SU-DHL-6 (cell line): ENCODE measurements around the gene PPFIA2.

Source experiments
- H2AFZ ChIP-seq: fragments of 200-600 bp; sonication (generic); 2 replicates; pipeline ENCODE4 v1.6.1; 2014; ENCODE audit warnings: low read depth, mild to moderate bottlenecking, moderate library complexity, mixed read lengths, antibody characterized with exemption, low read length; ENCODE audit not compliant: severe bottlenecking
- H3F3A ChIP-seq: fragments of 200-600 bp; shearing (Covaris generic); 2 replicates; pipeline ENCODE4 v1.6.0; 2016; ENCODE audit warnings: antibody characterized with exemption, mild to moderate bottlenecking; ENCODE audit not compliant: insufficient read depth
- H3K27ac ChIP-seq: fragments of 200-600 bp; sonication (generic); 2 replicates; pipeline ENCODE4 v1.5.1; 2016; ENCODE audit warnings: low read depth, mild to moderate bottlenecking, low read length, moderate library complexity, mixed read lengths
- H3K27me3 ChIP-seq: fragments of 200-600 bp; sonication (generic), shearing (Covaris generic); 2 replicates; pipeline ENCODE4 v1.6.0; 2014; ENCODE audit warnings: mild to moderate bottlenecking, low read length
- H3K36me3 ChIP-seq: fragments of 200-600 bp; sonication (generic); 2 replicates; pipeline ENCODE4 v1.6.1; 2014; ENCODE audit warnings: mild to moderate bottlenecking, low read length, mixed read lengths
- H3K4me2 ChIP-seq: fragments of 300-600, 200-600 bp; shearing (Covaris generic), sonication (generic); 2 replicates; pipeline ENCODE4 v1.6.0; 2014; ENCODE audit warnings: low read length, low read depth, mild to moderate bottlenecking; ENCODE audit not compliant: poor library complexity, severe bottlenecking
- H3K4me3 ChIP-seq: fragments of 200-600 bp; sonication (generic); 2 replicates; pipeline ENCODE4 v1.5.1; 2014; ENCODE audit warnings: antibody characterized with exemption, low read length, mild to moderate bottlenecking, mixed read lengths; ENCODE audit not compliant: insufficient read depth, poor library complexity, severe bottlenecking
- H3K79me2 ChIP-seq: fragments of 200-600 bp; sonication (generic); 2 replicates; pipeline ENCODE4 v1.6.1; 2014; ENCODE audit warnings: mild to moderate bottlenecking, low read length, moderate library complexity; ENCODE audit not compliant: insufficient read depth
- H3K9ac ChIP-seq: fragments of 200-600 bp; sonication (generic); 2 replicates; pipeline ENCODE4 v1.7.0; 2014; ENCODE audit warnings: mild to moderate bottlenecking, low read length
- H3K9me2 ChIP-seq: fragments of 200-600 bp; sonication (generic); replicated peaks from 2 replicates; pipeline ENCODE4 v1.6.1; 2014; ENCODE audit warnings: low read length; ENCODE audit not compliant: insufficient read depth
- H3K9me3 ChIP-seq: fragments of 200-600 bp; sonication (generic); 2 replicates; pipeline ENCODE4 v1.6.1; 2014; ENCODE audit warnings: low read length, mixed read lengths; ENCODE audit not compliant: insufficient read depth
- H4K20me1 ChIP-seq: fragments of 200-600 bp; sonication (generic); 2 replicates; pipeline ENCODE4 v1.6.1; 2014; ENCODE audit warnings: low read depth, mild to moderate bottlenecking, antibody characterized with exemption, low read length, moderate library complexity, mixed read lengths
- EZH2phosphoT487 ChIP-seq: fragments of 200-600 bp; sonication (generic), shearing (Covaris generic); conservative IDR thresholded peaks from 2 replicates; pipeline ENCODE4 v1.6.1; 2018; ENCODE audit warnings: mild to moderate bottlenecking, antibody characterized with exemption, low read length, moderate library complexity, mixed read lengths
- TF ChIP-seq, protein P1 (sequence below): fragments of 200-600 bp; sonication (generic); IDR thresholded peaks from one replicate; pipeline ENCODE4 v1.5.1; 2017; ENCODE audit warnings: antibody characterized with exemption, mild to moderate bottlenecking, low read length, moderate library complexity; ENCODE audit not compliant: insufficient read depth, poor library complexity, severe bottlenecking

Gene PPFIA2

DNA sequence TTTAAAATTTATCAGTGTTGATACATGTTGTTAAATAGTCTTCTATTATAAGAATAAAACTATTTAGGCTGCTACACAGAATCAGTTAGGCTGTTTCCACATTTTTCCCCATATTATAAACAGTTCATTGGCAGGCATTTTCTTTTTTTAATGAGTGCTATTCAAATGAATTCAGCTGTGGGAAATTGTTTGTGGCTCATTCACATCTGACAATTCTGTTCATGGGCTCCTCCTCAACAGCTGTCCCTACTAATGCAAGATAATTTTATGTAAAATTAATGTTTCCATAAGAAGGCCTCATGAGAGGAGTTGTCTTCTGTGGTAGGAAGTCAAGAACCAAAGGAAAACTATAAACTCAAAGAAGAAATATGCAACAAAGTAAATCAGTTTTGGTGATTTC lies 218.0 kb downstream of the PPFIA2 start:
- H3K27ac ChIP-seq, result no peak overlapping the region
- H3F3A ChIP-seq, result no peaks in the 10 kb centered on the region
- H3K4me3 ChIP-seq, result no peak overlapping the region
- H2AFZ ChIP-seq, result no peak overlapping the region
- H3K9ac ChIP-seq, result no peak overlapping the region
- TF ChIP-seq EZH2phosphoT487, result no peak
- TF ChIP-seq, protein P1, sequence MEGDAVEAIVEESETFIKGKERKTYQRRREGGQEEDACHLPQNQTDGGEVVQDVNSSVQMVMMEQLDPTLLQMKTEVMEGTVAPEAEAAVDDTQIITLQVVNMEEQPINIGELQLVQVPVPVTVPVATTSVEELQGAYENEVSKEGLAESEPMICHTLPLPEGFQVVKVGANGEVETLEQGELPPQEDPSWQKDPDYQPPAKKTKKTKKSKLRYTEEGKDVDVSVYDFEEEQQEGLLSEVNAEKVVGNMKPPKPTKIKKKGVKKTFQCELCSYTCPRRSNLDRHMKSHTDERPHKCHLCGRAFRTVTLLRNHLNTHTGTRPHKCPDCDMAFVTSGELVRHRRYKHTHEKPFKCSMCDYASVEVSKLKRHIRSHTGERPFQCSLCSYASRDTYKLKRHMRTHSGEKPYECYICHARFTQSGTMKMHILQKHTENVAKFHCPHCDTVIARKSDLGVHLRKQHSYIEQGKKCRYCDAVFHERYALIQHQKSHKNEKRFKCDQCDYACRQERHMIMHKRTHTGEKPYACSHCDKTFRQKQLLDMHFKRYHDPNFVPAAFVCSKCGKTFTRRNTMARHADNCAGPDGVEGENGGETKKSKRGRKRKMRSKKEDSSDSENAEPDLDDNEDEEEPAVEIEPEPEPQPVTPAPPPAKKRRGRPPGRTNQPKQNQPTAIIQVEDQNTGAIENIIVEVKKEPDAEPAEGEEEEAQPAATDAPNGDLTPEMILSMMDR, result no peak
- H3K36me3 ChIP-seq, result no peaks in the 10 kb centered on the region
- H4K20me1 ChIP-seq, result no peaks in the 10 kb centered on the region
- H3K27me3 ChIP-seq, result no peaks in the 10 kb centered on the region
- no peaks in the 10 kb centered on the region for H3K79me2 ChIP-seq
- no peak overlapping the region for H3K4me2 ChIP-seq
- no peaks in the 10 kb centered on the region for H3K9me2 ChIP-seq
- H3K9me3 ChIP-seq, result no peaks in the 10 kb centered on the region

DNA sequence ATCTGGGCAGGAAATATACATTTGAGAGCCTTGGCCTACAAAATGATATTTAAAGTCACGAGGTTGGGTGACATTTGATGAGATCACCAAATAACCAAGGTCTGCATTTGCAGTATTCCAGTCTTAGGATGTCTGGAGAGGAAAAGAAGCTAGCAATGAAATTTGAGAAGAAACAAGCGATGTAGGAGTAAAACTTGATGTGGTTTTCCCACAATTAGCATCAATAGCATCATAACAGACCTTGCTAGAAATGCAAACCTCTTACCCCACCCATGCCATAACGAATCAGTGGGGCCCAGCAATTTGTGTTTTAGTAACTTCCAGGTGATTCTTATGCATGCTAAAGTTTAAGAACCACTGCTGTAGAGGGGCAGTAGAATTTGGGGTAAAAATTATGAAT lies 219.9 kb downstream of the PPFIA2 start:
- H3K9me3 ChIP-seq, result no peaks in the 10 kb centered on the region
- no peak overlapping the region for H3K4me3 ChIP-seq
- H2AFZ ChIP-seq, result no peak overlapping the region
- H3K27ac ChIP-seq, result no peak overlapping the region
- H4K20me1 ChIP-seq, result no peaks in the 10 kb centered on the region
- no peaks in the 10 kb centered on the region for H3K27me3 ChIP-seq
- no peaks in the 10 kb centered on the region for H3K36me3 ChIP-seq
- H3K79me2 ChIP-seq, result no peaks in the 10 kb centered on the region
- TF ChIP-seq, protein P1, result no peak
- no peak for TF ChIP-seq EZH2phosphoT487
- H3K4me2 ChIP-seq, result no peak overlapping the region
- H3K9me2 ChIP-seq, result no peaks in the 10 kb centered on the region
- no peak overlapping the region for H3K9ac ChIP-seq
- H3F3A ChIP-seq, result no peaks in the 10 kb centered on the region

DNA sequence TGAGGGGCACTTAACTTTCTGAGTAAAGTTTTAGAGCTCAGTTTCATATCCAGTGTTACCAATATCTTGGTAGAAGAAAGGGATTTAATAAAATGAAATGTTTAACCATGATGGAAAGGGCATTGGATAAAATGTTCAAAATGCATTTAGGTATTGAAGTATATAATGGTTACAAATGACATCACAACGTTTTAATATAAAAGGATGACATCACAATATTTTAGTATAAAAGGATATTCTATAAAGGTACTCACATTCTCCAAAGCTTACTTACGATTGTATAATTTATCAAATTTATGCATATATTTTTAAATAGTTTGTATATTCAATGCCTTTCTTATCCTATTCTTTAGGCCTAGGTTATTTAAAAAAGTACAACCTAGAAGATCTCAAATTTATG lies 226.1 kb downstream of the PPFIA2 start:
- Histone ChIP-seq H3K9me3 (no peaks in the 10 kb centered on the region), H3K9ac (no peak overlapping the region), H3K27me3 (no peaks in the 10 kb centered on the region), H3F3A (no peaks in the 10 kb centered on the region), H4K20me1 (no peaks in the 10 kb centered on the region), H3K79me2 (no peaks in the 10 kb centered on the region), H3K27ac (no peak overlapping the region), H3K36me3 (no peaks in the 10 kb centered on the region), H3K4me2 (no peak overlapping the region), H3K4me3 (no peak overlapping the region), H2AFZ (no peak overlapping the region), H3K9me2 (no peaks in the 10 kb centered on the region)
- no peak for TF ChIP-seq EZH2phosphoT487
- TF ChIP-seq, protein P1, result no peak
